OCI-LY1 (cell line): Measurements from ENCODE around the gene MBTPS2.

ENCODE experiments used
- H2AFZ ChIP-seq: fragments of 200-600 bp; sonication (generic), shearing (Covaris generic); 2 replicates; pipeline ENCODE4 v1.6.0; 2014; ENCODE audit warnings: antibody characterized with exemption, mild to moderate bottlenecking, low read length
- H3F3A ChIP-seq: fragments of 200-600 bp; sonication (generic), shearing (Covaris generic); 2 replicates; pipeline ENCODE4 v1.6.0; 2014; ENCODE audit warnings: mild to moderate bottlenecking, antibody characterized with exemption, low read length, moderate library complexity; ENCODE audit not compliant: insufficient read depth
- H3K27ac ChIP-seq: fragments of 200-600 bp; sonication (generic); 2 replicates; pipeline ENCODE4 v1.5.1; 2014; ENCODE audit warnings: low read length, mixed run types, mild to moderate bottlenecking, low read depth; ENCODE audit not compliant: poor library complexity, severe bottlenecking
- H3K27me3 ChIP-seq: fragments of 200-600 bp; sonication (generic); 2 replicates; pipeline ENCODE4 v1.6.0; 2014; ENCODE audit warnings: antibody characterized with exemption, mild to moderate bottlenecking, low read length, moderate library complexity; ENCODE audit not compliant: insufficient read depth
- H3K36me3 ChIP-seq: fragments of 200-600 bp; sonication (generic); 2 replicates; pipeline ENCODE4 v1.6.1; 2014; ENCODE audit warnings: mild to moderate bottlenecking, antibody characterized with exemption, low read length, moderate library complexity, mixed read lengths; ENCODE audit not compliant: insufficient read depth
- H3K4me1 ChIP-seq: fragments of 200-600 bp; sonication (generic); 2 replicates; pipeline ENCODE4 v1.5.1; 2014; ENCODE audit warnings: mild to moderate bottlenecking, low read length, moderate library complexity; ENCODE audit not compliant: insufficient read depth, severe bottlenecking
- H3K4me2 ChIP-seq: fragments of 200-600 bp; sonication (generic), shearing (Covaris generic); 2 replicates; pipeline ENCODE4 v1.6.1; 2014; ENCODE audit warnings: low read length
- H3K4me3 ChIP-seq: fragments of 200-600 bp; sonication (generic); 2 replicates; pipeline ENCODE4 v1.5.1; 2014; ENCODE audit warnings: low read length, low read depth, mild to moderate bottlenecking, mixed read lengths; ENCODE audit not compliant: poor library complexity, severe bottlenecking
- H3K79me2 ChIP-seq: fragments of 200-600 bp; shearing (Covaris generic); 2 replicates; pipeline ENCODE4 v1.6.1; 2016; ENCODE audit warnings: mixed run types, low read length, mixed read lengths; ENCODE audit not compliant: insufficient read depth
- H3K9ac ChIP-seq: fragments of 200-600 bp; sonication (generic), shearing (Covaris generic); 2 replicates; pipeline ENCODE4 v1.6.1; 2014; ENCODE audit warnings: mild to moderate bottlenecking, low read length, mixed read lengths
- H3K9me2 ChIP-seq: fragments of 200-600 bp; sonication (generic), shearing (Covaris generic); 2 replicates; pipeline ENCODE4 v1.6.1; 2014; ENCODE audit warnings: low read depth, mild to moderate bottlenecking, low read length, mixed read lengths
- H3K9me3 ChIP-seq: fragments of 200-600 bp; shearing (Covaris generic); 2 replicates; pipeline ENCODE4 v1.6.1; 2014; ENCODE audit warnings: low read length, mixed read lengths
- H4K20me1 ChIP-seq: fragments of 200-600 bp; sonication (generic), shearing (Covaris generic); 2 replicates; pipeline ENCODE4 v1.6.0; 2016; ENCODE audit warnings: mild to moderate bottlenecking, low read length; ENCODE audit not compliant: insufficient read depth
- CTCF ChIP-seq: fragments of 200-600 bp; sonication (generic), shearing (Covaris generic); IDR thresholded peaks from 2 replicates; pipeline ENCODE4 v1.5.1; 2017; ENCODE audit warnings: mild to moderate bottlenecking, antibody characterized with exemption, low read length, moderate library complexity, mixed read lengths
- EZH2 ChIP-seq: fragments of 200-600 bp; sonication (generic), shearing (Covaris generic); IDR thresholded peaks from 2 replicates; pipeline ENCODE4 v1.8.0; 2017; ENCODE audit warnings: borderline replicate concordance, mixed run types, mild to moderate bottlenecking, antibody characterized with exemption, low read length, moderate library complexity, mixed read lengths

Gene MBTPS2

GRCh38 chrX:21905313-21905712 is 65.9 kb downstream of the MBTPS2 start:
- H3K9ac ChIP-seq, result no peak overlapping the region
- no peaks in the 10 kb centered on the region for H4K20me1 ChIP-seq
- no peaks in the 10 kb centered on the region for H3K27me3 ChIP-seq
- no peak overlapping the region for H3K27ac ChIP-seq
- H3K36me3 ChIP-seq, result no peaks in the 10 kb centered on the region
- no peaks in the 10 kb centered on the region for H3K9me3 ChIP-seq
- no peaks in the 10 kb centered on the region for H3K4me1 ChIP-seq
- H3K4me2 ChIP-seq, result no peak overlapping the region
- no peaks in the 10 kb centered on the region for H3F3A ChIP-seq
- H3K79me2 ChIP-seq, result no peaks in the 10 kb centered on the region
- no peak overlapping the region for H2AFZ ChIP-seq
- H3K9me2 ChIP-seq, result no peaks in the 10 kb centered on the region
- no peak overlapping the region for H3K4me3 ChIP-seq
- TF ChIP-seq EZH2 (no peak), CTCF (no peak)

GRCh38 chrX:21905953-21906352 is 66.5 kb downstream of the MBTPS2 start:
- no peaks in the 10 kb centered on the region for H4K20me1 ChIP-seq
- no peaks in the 10 kb centered on the region for H3K36me3 ChIP-seq
- H2AFZ ChIP-seq, result no peak overlapping the region
- H3K4me1 ChIP-seq, result no peaks in the 10 kb centered on the region
- no peaks in the 10 kb centered on the region for H3K27me3 ChIP-seq
- H3F3A ChIP-seq, result no peaks in the 10 kb centered on the region
- H3K9me2 ChIP-seq, result no peaks in the 10 kb centered on the region
- no peak overlapping the region for H3K4me3 ChIP-seq
- H3K4me2 ChIP-seq, result no peak overlapping the region
- no peak overlapping the region for H3K27ac ChIP-seq
- H3K79me2 ChIP-seq, result no peaks in the 10 kb centered on the region
- H3K9ac ChIP-seq, result no peak overlapping the region
- no peak for TF ChIP-seq EZH2
- no peak for TF ChIP-seq CTCF
- no peaks in the 10 kb centered on the region for H3K9me3 ChIP-seq

GRCh38 chrX:21907260-21907659 is 67.8 kb downstream of the MBTPS2 start:
- Histone ChIP-seq H3K4me2 (no peak overlapping the region), H3K27ac (no peak overlapping the region), H3F3A (no peaks in the 10 kb centered on the region), H3K4me1 (no peaks in the 10 kb centered on the region), H3K9me2 (no peaks in the 10 kb centered on the region), H3K27me3 (no peaks in the 10 kb centered on the region), H3K4me3 (no peak overlapping the region), H2AFZ (no peak overlapping the region), H3K79me2 (no peaks in the 10 kb centered on the region), H3K36me3 (no peaks in the 10 kb centered on the region), H3K9ac (no peak overlapping the region), H3K9me3 (no peaks in the 10 kb centered on the region), H4K20me1 (no peaks in the 10 kb centered on the region)
- no peak for TF ChIP-seq EZH2
- no peak for TF ChIP-seq CTCF
